ENCODE measurements around the gene TNK1.

DNA sequence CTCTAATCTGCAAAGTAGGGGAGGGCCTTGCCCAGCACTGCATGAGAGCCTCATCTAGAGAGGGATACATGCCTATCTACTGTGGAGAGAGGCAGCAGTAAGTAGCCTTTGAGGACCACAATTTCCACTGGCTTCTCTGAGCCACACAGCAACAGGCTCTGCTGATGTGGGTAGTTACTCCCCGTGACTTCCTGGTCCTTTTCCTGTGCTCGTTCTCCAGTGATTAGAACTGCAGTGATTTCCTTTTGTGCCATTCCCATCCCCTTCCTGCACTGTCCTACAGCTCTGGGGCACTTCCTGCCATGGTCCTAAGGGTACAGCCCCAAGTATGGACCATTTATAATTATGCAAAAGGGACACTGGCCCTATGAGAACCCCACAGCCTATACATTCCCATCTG, 10.4 kb downstream of the TNK1 start:
- TF ChIP-seq, protein P1, sequence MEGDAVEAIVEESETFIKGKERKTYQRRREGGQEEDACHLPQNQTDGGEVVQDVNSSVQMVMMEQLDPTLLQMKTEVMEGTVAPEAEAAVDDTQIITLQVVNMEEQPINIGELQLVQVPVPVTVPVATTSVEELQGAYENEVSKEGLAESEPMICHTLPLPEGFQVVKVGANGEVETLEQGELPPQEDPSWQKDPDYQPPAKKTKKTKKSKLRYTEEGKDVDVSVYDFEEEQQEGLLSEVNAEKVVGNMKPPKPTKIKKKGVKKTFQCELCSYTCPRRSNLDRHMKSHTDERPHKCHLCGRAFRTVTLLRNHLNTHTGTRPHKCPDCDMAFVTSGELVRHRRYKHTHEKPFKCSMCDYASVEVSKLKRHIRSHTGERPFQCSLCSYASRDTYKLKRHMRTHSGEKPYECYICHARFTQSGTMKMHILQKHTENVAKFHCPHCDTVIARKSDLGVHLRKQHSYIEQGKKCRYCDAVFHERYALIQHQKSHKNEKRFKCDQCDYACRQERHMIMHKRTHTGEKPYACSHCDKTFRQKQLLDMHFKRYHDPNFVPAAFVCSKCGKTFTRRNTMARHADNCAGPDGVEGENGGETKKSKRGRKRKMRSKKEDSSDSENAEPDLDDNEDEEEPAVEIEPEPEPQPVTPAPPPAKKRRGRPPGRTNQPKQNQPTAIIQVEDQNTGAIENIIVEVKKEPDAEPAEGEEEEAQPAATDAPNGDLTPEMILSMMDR (IDR thresholded peaks at IDR 0.05) = no peak
- TF ChIP-seq GABPA (IDR thresholded peaks at IDR 0.05; ENCODE audit: low read depth) = no peak
